Renal cortical epithelial cell (primary cell): ENCODE data around the gene SNAI3. TPM values are rescaled to one million over a fixed set of nuclear protein-coding genes. Genes with fewer than 3 reads are reported as not detected.
A peak's percentile ranks its signal among the peaks of the same experiment; 100 is the strongest.

Experiments
- DNase-seq: peaks from one replicate; pipeline ENCODE4 v3.0.0-alpha.2; 2011; ENCODE audit warnings: low read depth
- total RNA-seq: library from RNA; depleted of rRNA; stranded (reverse); fragments of >200 nt; gene quantifications from 2 replicates; pipeline ENCODE4 v1.2.3, GENCODE V29; 2014

Gene SNAI3
- total RNA-seq, 1 donor from 2014 or later: 0.05 TPM

- DNase-seq: no peak
These were observed 19.5 kb upstream of the SNAI3 start for GRCh38 chr16:88705801-88706228.

GRCh38 chr16:88705076-88705684 lies 18.9 kb upstream of the SNAI3 start:
- no peak for DNase-seq

GRCh38 chr16:88703486-88704309 lies 17.4 kb upstream of the SNAI3 start:
- no peak for DNase-seq

- DNase-seq: no peak
These were observed 16.3 kb upstream of the SNAI3 start for GRCh38 chr16:88702371-88703210.

- no peak for DNase-seq
These were observed 15.5 kb upstream of the SNAI3 start for GRCh38 chr16:88701581-88702370.

GRCh38 chr16:88700636-88701482 lies 14.6 kb upstream of the SNAI3 start:
- peak; percentile 42 for DNase-seq

- no peak for DNase-seq
These were observed 14.0 kb upstream of the SNAI3 start for GRCh38 chr16:88700322-88700635.

- DNase-seq: no peak
These were observed 12.9 kb upstream of the SNAI3 start for GRCh38 chr16:88699180-88699579.

GRCh38 chr16:88698646-88699045 lies 12.3 kb upstream of the SNAI3 start:
- DNase-seq: no peak

GRCh38 chr16:88697831-88698615 lies 11.7 kb upstream of the SNAI3 start:
- DNase-seq: no peak

GRCh38 chr16:88697116-88697830 lies 11.0 kb upstream of the SNAI3 start:
- DNase-seq: no peak

- DNase-seq: no peak
These were observed 10.1 kb upstream of the SNAI3 start for GRCh38 chr16:88696441-88696840.

GRCh38 chr16:88695753-88696152 lies 9.4 kb upstream of the SNAI3 start:
- no peak for DNase-seq

GRCh38 chr16:88695218-88695617 lies 8.9 kb upstream of the SNAI3 start:
- DNase-seq: no peak

GRCh38 chr16:88694221-88695087 lies 8.1 kb upstream of the SNAI3 start:
- no peak for DNase-seq

GRCh38 chr16:88693420-88694177 lies 7.3 kb upstream of the SNAI3 start:
- DNase-seq: no peak

GRCh38 chr16:88692861-88693260 lies 6.6 kb upstream of the SNAI3 start:
- no peak for DNase-seq
